ENCODE measurements around the gene PRPF19.

- no peak for TF ChIP-seq YY1 (IDR thresholded peaks at IDR 0.05; ENCODE audit: insufficient read depth, insufficient read length)
- no peak for TF ChIP-seq ZNF274 (IDR thresholded peaks at IDR 0.05; ENCODE audit: low read depth, low read length)
- no peak for TF ChIP-seq SUZ12 (IDR thresholded peaks at IDR 0.05; ENCODE audit: extremely low read depth, insufficient read depth, insufficient read length)
These were observed 18.8 kb downstream of the PRPF19 start for GRCh38 chr11:60887556-60887955.

Data from NT2/D1 (cell line).